Measurements from ENCODE around the gene KIRREL3.

KIRREL3 gene

DNA sequence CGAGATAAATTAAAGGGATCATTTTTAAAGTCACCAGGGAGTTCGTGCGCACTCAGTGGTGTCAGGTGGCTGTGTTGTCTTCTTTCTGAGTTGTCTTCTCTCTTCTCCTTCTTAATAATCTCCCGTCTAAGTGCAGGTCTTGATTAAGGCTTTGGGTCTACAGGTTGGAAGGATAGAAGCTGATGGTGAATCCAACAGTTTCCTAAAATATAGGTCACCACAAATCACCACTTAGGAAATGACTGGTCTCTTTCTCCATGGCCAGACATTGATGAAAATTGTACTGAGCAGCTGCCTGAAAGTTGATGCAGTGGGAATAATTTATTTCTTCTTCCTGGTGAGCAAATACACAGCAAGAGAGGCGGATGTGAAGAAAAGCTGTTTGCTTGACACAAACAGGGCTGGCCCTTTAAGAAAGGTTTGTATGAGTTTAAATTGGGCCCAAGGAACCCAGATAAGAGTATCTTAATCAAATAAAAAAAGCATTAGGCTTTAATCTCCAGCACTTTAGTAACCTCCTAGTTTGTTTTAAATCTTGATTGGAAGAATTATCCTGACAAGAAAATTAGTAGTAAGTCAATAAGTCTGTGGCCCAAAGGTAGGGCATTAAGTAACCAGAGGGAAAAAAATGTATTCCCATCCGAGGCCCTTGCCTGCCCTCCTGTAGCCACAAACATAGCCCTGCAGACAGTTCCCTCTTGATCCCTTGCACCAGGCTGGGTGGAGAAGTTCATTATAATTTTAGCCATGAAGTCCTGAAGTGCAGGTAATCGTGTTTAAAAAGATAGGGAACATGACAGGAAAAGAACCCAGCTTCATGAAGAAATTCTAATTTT lies 245.8 kb downstream of the KIRREL3 start:
- TF ChIP-seq, protein P1, sequence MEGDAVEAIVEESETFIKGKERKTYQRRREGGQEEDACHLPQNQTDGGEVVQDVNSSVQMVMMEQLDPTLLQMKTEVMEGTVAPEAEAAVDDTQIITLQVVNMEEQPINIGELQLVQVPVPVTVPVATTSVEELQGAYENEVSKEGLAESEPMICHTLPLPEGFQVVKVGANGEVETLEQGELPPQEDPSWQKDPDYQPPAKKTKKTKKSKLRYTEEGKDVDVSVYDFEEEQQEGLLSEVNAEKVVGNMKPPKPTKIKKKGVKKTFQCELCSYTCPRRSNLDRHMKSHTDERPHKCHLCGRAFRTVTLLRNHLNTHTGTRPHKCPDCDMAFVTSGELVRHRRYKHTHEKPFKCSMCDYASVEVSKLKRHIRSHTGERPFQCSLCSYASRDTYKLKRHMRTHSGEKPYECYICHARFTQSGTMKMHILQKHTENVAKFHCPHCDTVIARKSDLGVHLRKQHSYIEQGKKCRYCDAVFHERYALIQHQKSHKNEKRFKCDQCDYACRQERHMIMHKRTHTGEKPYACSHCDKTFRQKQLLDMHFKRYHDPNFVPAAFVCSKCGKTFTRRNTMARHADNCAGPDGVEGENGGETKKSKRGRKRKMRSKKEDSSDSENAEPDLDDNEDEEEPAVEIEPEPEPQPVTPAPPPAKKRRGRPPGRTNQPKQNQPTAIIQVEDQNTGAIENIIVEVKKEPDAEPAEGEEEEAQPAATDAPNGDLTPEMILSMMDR (conservative IDR thresholded peaks at IDR 0.05; ENCODE audit: control insufficient read depth, insufficient read depth, low read depth, low read length): no peak
- no peak overlapping the region for H3K4me3 ChIP-seq (ENCODE audit: control insufficient read depth, low read depth, low read length)
- DNase-seq (ENCODE audit: low read depth): no peak

DNA sequence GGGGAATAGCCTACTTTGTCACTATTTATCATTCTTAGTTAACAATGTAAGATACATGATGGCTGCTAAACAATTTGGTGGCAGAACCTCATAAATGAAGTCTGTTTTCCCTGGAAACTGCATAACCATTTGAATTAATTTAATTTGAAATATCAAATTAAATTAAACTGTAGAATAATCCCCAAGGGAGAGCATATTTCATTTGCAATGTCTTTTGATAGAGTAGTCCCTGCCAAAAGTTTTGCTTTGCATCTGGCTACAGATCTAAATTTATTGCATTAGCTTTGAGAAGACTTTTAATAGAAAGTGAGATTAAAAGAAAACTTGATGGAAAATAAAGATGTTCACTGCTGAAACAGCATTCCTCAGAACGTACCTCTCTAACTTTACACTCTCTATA lies 246.6 kb downstream of the KIRREL3 start:
- DNase-seq (ENCODE audit: low read depth): no peak
- H3K4me3 ChIP-seq (ENCODE audit: control insufficient read depth, low read depth, low read length): no peak overlapping the region
- TF ChIP-seq, protein P1 (conservative IDR thresholded peaks at IDR 0.05; ENCODE audit: control insufficient read depth, insufficient read depth, low read depth, low read length): no peak

DNA sequence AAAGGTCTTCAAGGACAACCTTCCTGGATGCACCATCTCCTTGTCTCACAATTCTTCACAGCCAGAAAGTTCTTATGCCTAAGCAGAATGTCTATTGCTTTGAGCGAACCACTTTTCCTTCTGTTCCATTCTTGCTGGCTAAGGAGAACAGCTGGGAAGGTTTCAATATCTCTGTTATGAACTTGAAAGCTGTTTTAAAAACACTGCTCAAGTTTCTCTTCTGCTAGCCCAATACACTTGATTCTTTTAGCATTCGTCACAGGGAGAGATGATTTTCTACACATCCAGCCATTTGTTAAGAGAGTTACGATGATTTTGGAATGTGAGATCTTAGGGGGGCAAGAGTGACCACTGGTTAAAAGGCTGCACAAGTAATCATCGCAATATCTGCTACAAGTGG lies 249.3 kb downstream of the KIRREL3 start:
- no peak overlapping the region for H3K4me3 ChIP-seq (ENCODE audit: control insufficient read depth, low read depth, low read length)
- no peak for DNase-seq (ENCODE audit: low read depth)

DNA sequence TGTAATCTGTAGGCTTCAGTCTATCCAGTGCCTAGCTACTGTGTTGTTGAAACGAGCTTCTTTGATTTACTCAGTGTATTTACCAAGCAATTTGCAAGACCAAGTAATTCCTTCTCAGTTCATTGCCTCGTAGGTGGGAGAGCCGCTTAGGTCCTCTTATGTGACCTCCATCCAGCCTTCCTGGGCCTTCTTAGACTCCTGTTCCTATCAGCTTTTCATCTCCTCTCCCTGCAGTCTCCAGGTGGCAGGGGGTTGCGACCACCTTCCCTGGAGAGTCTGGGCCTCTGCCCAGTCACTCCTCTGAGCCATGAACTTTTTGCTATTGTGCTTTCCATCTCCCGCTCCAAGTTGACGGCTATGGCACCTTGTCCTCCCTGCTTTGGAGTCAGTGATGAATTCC lies 251.8 kb downstream of the KIRREL3 start:
- TF ChIP-seq, protein P1 (conservative IDR thresholded peaks at IDR 0.05; ENCODE audit: control insufficient read depth, insufficient read depth, low read depth, low read length): no peak
- no peak overlapping the region for H3K4me3 ChIP-seq (ENCODE audit: control insufficient read depth, low read depth, low read length)
- DNase-seq (ENCODE audit: low read depth): no peak

More for the DNA sequence above, 249.3 kb downstream of the KIRREL3 start:
- TF ChIP-seq, protein P1 (conservative IDR thresholded peaks at IDR 0.05; ENCODE audit: control insufficient read depth, insufficient read depth, low read depth, low read length): no peak

DNA sequence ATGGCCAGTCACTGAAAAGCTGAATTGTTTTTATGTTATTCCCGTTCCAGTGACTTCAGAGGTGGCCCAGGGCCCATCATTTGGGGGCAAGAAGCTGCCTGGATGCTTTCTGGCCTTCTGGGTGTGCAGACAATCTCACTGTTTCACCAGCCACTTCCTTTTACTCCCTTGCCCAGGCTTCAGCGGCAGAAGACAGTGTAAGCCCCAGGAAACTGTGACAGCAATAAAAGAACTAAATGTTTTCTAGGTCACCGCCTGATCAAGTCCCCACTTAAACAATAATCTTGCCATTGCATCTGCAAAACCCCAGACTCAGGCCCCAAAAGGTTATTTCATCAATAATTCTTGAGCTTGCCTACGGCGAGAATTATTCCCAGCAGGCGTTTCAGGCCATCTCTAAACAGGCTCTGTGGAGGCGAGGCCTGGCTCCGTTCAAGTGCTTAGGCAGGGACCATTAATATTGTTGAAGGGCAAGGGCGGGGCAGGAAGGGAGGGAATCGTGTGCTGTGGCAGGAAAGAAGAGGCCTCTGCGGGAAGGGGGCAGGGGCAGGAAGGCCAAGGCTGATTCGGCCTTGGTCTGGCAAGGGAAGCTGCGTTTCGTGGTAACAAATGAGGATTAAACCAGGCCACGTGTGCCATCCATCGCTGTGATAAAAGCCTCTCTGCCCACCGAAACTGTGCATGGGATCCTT lies 252.3 kb downstream of the KIRREL3 start:
- DNase-seq (ENCODE audit: low read depth): no peak
- no peak overlapping the region for H3K4me3 ChIP-seq (ENCODE audit: control insufficient read depth, low read depth, low read length)
- TF ChIP-seq, protein P1 (conservative IDR thresholded peaks at IDR 0.05; ENCODE audit: control insufficient read depth, insufficient read depth, low read depth, low read length): no peak

DNA sequence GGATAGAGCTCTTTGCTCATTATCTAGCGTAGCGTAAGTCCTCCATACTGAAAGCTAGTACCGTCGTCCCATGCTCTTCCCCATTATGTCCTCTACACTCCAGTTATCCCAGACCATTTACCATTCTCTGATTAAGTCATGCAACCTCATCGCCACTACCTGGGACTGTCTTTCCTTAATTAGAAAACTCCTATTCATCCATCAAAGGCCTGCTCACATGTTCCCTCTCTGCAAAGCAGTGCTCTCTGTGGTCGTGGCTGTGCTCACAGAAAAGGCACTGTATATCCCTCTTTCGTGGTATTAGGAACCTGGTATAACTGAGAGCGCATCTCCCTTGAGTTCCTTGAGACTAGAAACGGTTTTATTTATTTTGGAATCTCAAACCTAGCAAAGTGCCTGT lies 253.3 kb downstream of the KIRREL3 start:
- TF ChIP-seq, protein P1 (conservative IDR thresholded peaks at IDR 0.05; ENCODE audit: control insufficient read depth, insufficient read depth, low read depth, low read length): no peak
- DNase-seq (ENCODE audit: low read depth): no peak
- H3K4me3 ChIP-seq (ENCODE audit: control insufficient read depth, low read depth, low read length): no peak overlapping the region
